Transverse colon (tissue), 4 donors: ENCODE results near the gene FBXO47.

Experiments
- CTCF ChIP-seq, 5 experiments: fragments of 200-600 bp in 3 of 5; fragments of 450-650 bp in 2 of 5; sonication (generic) in 3 of 5; IDR thresholded peaks; 1 replicate in 2 of 5; 2 replicates in 3 of 5; pipeline ENCODE4 v1.5.1; 2016 to 2017; ENCODE audit warnings: antibody characterized with exemption in 5 of 5, inconsistent platforms in 3 of 5, mild to moderate bottlenecking in 2 of 5, moderate library complexity in 1 of 5
- EP300 ChIP-seq: sonication (generic); formaldehyde crosslinking; IDR thresholded peaks from one replicate; pipeline ENCODE4 v1.6.1; 2017; ENCODE audit warnings: antibody characterized with exemption, low read depth
- POLR2AphosphoS5 ChIP-seq, 3 donors: sonication (generic); formaldehyde crosslinking; IDR thresholded peaks; one replicate each; pipeline ENCODE4 v1.6.1; 2016; ENCODE audit warnings: antibody characterized with exemption in 3 of 3

DNA sequence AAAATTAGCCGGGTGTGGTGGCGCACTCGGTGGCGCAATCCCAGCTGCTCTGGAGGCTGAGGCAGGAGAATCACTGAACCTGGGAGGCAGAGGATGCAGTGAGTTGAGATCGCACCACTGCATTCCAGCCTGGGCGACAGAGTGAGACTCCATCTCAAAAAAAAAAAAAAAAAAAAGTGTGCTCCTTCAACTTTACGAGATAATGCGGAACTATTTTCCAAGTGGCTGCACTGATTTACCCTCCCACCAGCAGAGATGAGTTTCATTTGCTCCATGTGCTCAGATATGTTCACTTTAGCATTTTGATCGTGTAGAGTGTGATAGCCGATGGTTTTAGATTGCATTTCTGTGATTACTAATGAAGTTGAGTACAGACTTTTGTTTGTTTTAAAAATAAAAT lies 61.8 kb downstream of the FBXO47 start:
- no peak for TF ChIP-seq CTCF (IDR thresholded peaks at IDR 0.05)
- no peak for TF ChIP-seq POLR2AphosphoS5 (IDR thresholded peaks at IDR 0.05)
- no peak for TF ChIP-seq EP300
